Left lung (tissue), 10 donors: Measurements from ENCODE around the gene HIVEP2. TPM values are rescaled to one million over a fixed set of nuclear protein-coding genes. Genes with fewer than 3 reads are reported as not detected.

ENCODE experiments used
- ATAC-seq: fragments of 200-7000 bp; cut with Tn5 transposase; one replicate; pipeline ENCODE4 v1.9.1; 2020; ENCODE audit warnings: moderate library complexity
- DNase-seq, 4 donors: peaks; one replicate each; pipeline ENCODE4 v3.0.0-alpha.2; 2013 to 2020
- H3K27ac ChIP-seq, 2 donors: fragments of 200-600 bp; sonication (generic) in 1 of 2; one replicate each; pipeline versions ENCODE4 v1.5.0 to v1.8.0; 2020 to 2021
- H3K27me3 ChIP-seq, 2 donors: fragments of 200-600 bp; sonication (generic) in 1 of 2; one replicate each; pipeline versions ENCODE4 v1.5.0 to v1.8.0; 2020 to 2021
- H3K36me3 ChIP-seq, 2 donors: fragments of 200-600 bp; sonication (generic) in 1 of 2; one replicate each; pipeline versions ENCODE4 v1.5.0 to v1.8.0; 2020 to 2021
- H3K4me1 ChIP-seq, 2 donors: fragments of 200-600 bp; one replicate each; pipeline ENCODE4 v1.8.0; 2021
- H3K4me3 ChIP-seq, 2 donors: fragments of 200-600 bp; sonication (generic) in 1 of 2; one replicate each; pipeline versions ENCODE4 v1.5.0 to v1.8.0; 2020 to 2021; ENCODE audit warnings: mild to moderate bottlenecking in 1 of 2
- H3K9me3 ChIP-seq, 2 donors: fragments of 200-600 bp; sonication (generic) in 1 of 2; one replicate each; pipeline versions ENCODE4 v1.5.0 to v1.8.0; 2020 to 2021
- intact Hi-C, 2 donors: fragments of 100-400 bp; cut with DNase I; formaldehyde crosslinking; loops; one replicate each; pipeline versions ENCODE4 v1.11.2 to v1.14.2; 2022
- polyA plus RNA-seq, 6 donors: library from polyadenylated mRNA; unstranded; fragments of 120-200 nt; gene quantifications; one replicate each; pipeline ENCODE4 v1.2.1, GENCODE V29; 2013; ENCODE audit not compliant: insufficient read length in 6 of 6
- total RNA-seq, 2 donors: library from RNA; stranded (reverse); fragmentation: NEBNext Ultra II Directional; extraction: Animal tissue kit (Norgen Biotek cat#: 25700); gene quantifications; one replicate each; pipeline ENCODE4 v1.2.1, GENCODE V29; 2021
- TF ChIP-seq, protein P1 (sequence below), 2 donors: fragments of 200-600 bp; sonication (generic) in 1 of 2; IDR thresholded peaks; one replicate each; pipeline versions ENCODE4 v1.5.0 to v1.8.0; 2021; ENCODE audit warnings: antibody characterized with exemption in 2 of 2
- donor health status: DM: no; HTN: yes; CAD: no.
- donor health status: DM: no; HTN: no; CAD: no.

Gene HIVEP2
- total and polyA plus RNA-seq, 8 donors: 11.5 to 16.6 (median 13.1) TPM

- no peak overlapping the region for H3K4me3 ChIP-seq
- TF ChIP-seq, protein P1, sequence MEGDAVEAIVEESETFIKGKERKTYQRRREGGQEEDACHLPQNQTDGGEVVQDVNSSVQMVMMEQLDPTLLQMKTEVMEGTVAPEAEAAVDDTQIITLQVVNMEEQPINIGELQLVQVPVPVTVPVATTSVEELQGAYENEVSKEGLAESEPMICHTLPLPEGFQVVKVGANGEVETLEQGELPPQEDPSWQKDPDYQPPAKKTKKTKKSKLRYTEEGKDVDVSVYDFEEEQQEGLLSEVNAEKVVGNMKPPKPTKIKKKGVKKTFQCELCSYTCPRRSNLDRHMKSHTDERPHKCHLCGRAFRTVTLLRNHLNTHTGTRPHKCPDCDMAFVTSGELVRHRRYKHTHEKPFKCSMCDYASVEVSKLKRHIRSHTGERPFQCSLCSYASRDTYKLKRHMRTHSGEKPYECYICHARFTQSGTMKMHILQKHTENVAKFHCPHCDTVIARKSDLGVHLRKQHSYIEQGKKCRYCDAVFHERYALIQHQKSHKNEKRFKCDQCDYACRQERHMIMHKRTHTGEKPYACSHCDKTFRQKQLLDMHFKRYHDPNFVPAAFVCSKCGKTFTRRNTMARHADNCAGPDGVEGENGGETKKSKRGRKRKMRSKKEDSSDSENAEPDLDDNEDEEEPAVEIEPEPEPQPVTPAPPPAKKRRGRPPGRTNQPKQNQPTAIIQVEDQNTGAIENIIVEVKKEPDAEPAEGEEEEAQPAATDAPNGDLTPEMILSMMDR (IDR thresholded peaks at IDR 0.05): no peak
- peaks cover 0 to 41% of the 10 kb centered on the region in 2 donors for H3K4me1 ChIP-seq
- ATAC-seq (no peak), DNase-seq (no peak)
- intact Hi-C loops: no loop called here
- no peaks in the 10 kb centered on the region for H3K27me3 ChIP-seq
- no peak overlapping the region for H3K27ac ChIP-seq
- no peaks in the 10 kb centered on the region for H3K36me3 ChIP-seq
- no peaks in the 10 kb centered on the region for H3K9me3 ChIP-seq
Observed at GRCh38 chr6:142707255-142707654, 237.7 kb downstream of the HIVEP2 start.

DNA sequence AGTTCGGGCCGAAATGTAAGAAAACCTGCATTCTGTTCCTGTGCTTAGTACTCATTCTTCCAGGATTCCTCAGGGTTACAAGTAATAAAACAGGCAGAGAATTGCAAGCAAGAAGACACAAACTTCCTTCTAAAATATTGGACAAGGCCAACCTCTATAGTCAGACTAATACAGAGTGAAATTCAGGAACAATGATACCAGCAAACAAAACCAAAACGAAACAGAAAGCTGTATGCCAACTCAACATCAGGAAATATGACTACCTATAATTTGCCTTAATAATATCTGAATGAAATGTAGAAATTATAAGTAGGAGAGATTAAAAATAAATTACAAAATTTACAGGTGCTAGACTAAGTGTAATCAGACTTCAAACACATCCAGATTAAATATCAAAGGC, 238.8 kb downstream of the HIVEP2 start:
- H3K27me3 ChIP-seq: no peaks in the 10 kb centered on the region
- H3K4me3 ChIP-seq: no peak overlapping the region
- TF ChIP-seq, protein P1 (IDR thresholded peaks at IDR 0.05): no peak
- ATAC-seq: peak; percentile 18
- peaks cover 0 to 52% of the 10 kb centered on the region in 2 donors for H3K4me1 ChIP-seq
- no peaks in the 10 kb centered on the region for H3K36me3 ChIP-seq
- H3K9me3 ChIP-seq: no peaks in the 10 kb centered on the region
- H3K27ac ChIP-seq: peak overlapping the region in 1 of 2 donors; percentile 61
- no peak for DNase-seq
- intact Hi-C loops: no loop called here

DNA sequence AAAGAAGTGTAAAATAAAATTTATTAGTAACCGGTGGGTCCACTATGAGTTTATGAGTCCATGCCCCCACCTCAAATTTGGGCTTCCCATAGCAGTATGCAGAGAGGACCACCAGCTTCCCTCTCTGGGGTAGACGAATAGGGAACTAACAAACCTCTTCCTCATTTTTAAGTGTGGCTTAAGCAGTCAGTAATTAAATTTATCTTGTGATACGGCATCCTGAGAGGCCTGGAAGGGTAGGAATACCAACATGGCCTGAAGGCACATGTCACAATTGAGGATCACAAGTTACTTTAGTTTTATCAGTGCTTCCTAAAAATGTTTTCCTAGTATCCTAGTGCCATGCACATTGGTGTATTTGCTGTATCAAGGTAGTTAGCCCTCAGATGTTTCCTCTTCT, 239.9 kb downstream of the HIVEP2 start:
- Histone ChIP-seq H3K27ac (no peak overlapping the region), H3K36me3 (no peaks in the 10 kb centered on the region), H3K9me3 (no peaks in the 10 kb centered on the region), H3K4me1 (peaks cover 0 to 61% of the 10 kb centered on the region in 2 donors), H3K27me3 (no peaks in the 10 kb centered on the region), H3K4me3 (no peak overlapping the region)
- intact Hi-C loops: no loop called here
- DNase-seq (no peak), ATAC-seq (no peak)
- TF ChIP-seq, protein P1 (IDR thresholded peaks at IDR 0.05): no peak

DNA sequence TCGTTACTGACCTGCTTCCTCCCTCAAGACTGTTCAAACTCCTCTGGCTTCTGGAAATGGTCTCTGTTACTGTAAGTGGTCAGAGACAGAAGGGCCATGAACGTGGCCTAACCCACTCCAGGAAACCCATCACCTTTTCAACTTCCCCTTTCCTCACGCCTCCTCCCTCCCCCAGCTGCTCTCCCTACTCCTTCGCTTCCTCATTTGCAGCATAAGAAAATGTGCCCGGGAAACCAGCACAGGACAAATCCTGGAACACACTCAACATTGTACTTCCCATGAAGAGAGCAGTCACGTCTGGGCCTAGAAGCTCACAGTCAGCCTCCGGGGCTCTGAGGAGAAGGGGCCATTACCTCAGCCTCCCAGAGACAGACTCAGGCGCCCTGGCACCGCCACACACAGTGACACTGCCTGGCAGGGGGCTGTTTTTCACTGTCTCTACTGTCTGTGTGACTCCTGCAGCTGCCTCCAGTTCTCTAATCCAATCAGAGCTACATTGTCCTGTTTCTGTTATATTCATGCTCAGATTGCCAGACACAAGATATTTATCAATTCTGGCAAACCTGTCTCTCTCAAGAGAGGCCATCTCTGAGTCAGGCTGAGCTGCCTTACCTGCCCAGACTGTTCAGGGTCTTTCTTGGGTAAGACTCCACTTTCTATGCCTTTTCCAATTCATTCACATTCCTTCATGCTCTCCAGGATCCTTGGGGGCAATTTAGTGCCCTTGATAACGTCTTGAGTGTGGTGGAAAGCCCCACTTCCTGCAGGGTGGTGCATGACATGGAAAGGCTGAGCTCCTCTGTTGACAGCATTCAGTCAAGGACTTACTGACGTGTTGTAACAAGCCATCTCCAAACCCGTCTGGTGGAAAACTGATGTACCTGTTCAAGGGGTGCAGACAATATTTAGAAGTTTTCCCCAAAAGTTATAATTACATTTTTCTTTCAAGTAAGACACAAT, 242.2 kb downstream of the HIVEP2 start:
- Histone ChIP-seq H3K27me3 (no peaks in the 10 kb centered on the region), H3K9me3 (no peaks in the 10 kb centered on the region), H3K4me1 (peaks cover 0 to 69% of the 10 kb centered on the region in 2 donors), H3K36me3 (no peaks in the 10 kb centered on the region), H3K27ac (peak overlapping the region in 1 of 2 donors; percentile 86), H3K4me3 (no peak overlapping the region)
- ATAC-seq (peak; percentile 62), DNase-seq (peak in 3 of 4 donors; percentile 26 to 79 (median 76))
- intact Hi-C loops: no loop called here
- TF ChIP-seq, protein P1 (IDR thresholded peaks at IDR 0.05): no peak

Other genes with a start within 250 kb of the HIVEP2 start
- gene AIG1, start 115.7 kb upstream of the HIVEP2 start, total RNA-seq: 10 to 100 TPM; 35.2 to 40.4 TPM
- 10 to 100 TPM; 34.7 to 45.4 (median 36.8) TPM for gene AIG1, start 115.7 kb upstream of the HIVEP2 start, polyA plus RNA-seq